C4-2B (cell line): ENCODE results near the gene ISY1.

Source experiments
- H3K27ac ChIP-seq: fragments of 450-650 bp; 2 replicates; pipeline ENCODE4 v1.5.1; 2017
- CTCF ChIP-seq: fragments of 450-650 bp; conservative IDR thresholded peaks from 2 replicates; pipeline ENCODE4 v1.5.1; 2017; ENCODE audit warnings: mild to moderate bottlenecking
- ZFX ChIP-seq: fragments of 450-650 bp; IDR thresholded peaks from 2 replicates; pipeline ENCODE4 v1.6.1; 2017

Gene ISY1

GRCh38 chr3:129130291-129130813, 30.5 kb downstream of the ISY1 start:
- no peak for TF ChIP-seq ZFX
- no peak for TF ChIP-seq CTCF
- H3K27ac ChIP-seq = no peak overlapping the region

GRCh38 chr3:129128357-129129155, 32.3 kb downstream of the ISY1 start:
- H3K27ac ChIP-seq = no peak overlapping the region
- TF ChIP-seq CTCF (no peak), ZFX (no peak)

GRCh38 chr3:129126726-129127280, 34.1 kb downstream of the ISY1 start:
- no peak overlapping the region for H3K27ac ChIP-seq

GRCh38 chr3:129123314-129124060, 37.4 kb downstream of the ISY1 start:
- TF ChIP-seq CTCF (no peak), ZFX (no peak)
- no peak overlapping the region; the same call in 1 of the 2 replicates for H3K27ac ChIP-seq

More at GRCh38 chr3:129126726-129127280, 34.1 kb downstream of the ISY1 start:
- TF ChIP-seq ZFX (no peak), CTCF (no peak)

GRCh38 chr3:129122412-129123011, 38.4 kb downstream of the ISY1 start:
- peak overlapping the region; percentile 2; the same call in 1 of the 2 replicates for H3K27ac ChIP-seq
- TF ChIP-seq CTCF (no peak), ZFX (no peak)

- H3K27ac ChIP-seq = peak within 1 kb of the TSS; percentile 76
- TF ChIP-seq CTCF = no peak
Observed at GRCh38 chr3:129121792-129122411, 39.0 kb downstream of the ISY1 start, which contains the start of gene RAB43. Gene RAB43, minus strand, starts transcription at chr3:129121804. Its CDS starts 315 bp downstream, at chr3:129121489.
